ENCODE measurements around the gene EHMT1. TPM values are rescaled to one million over a fixed set of nuclear protein-coding genes. Genes with fewer than 3 reads are reported as not detected.

Gene EHMT1
- total RNA-seq, 1 donor: 31.4 TPM

DNA sequence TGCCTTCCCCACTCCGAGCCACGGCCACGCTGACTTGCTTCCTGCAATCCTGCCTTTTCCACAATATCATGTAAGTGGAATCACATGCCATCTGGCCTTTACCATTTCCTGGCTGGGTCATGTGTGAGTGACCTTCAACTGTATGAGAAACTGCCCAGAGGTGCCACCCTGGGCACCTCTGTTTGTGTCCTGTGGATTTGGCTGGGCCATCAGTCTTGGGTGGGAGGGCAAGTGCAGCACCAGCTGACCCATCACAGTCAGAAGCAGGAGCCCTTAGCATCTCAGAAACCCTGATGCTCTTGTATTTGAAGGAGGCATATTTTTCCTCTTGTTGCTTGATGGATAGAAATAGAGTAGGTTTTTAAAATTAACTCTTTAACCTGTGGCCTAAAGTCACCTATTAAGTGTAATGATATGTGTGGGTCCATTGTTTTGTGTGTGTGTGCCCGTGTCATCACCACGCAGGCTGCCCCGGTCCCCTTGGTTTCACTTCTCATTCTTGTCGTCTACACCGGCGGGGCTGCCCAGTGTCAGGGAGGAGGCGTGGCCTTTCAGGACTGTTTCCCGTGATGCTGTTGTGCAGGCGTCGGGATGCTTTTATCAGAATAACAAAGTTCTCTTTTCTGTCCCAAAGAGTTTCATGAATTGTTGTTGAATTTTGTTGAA is 206.7 kb downstream of the EHMT1 start:
- no peak overlapping the region for H3K4me3 ChIP-seq (ENCODE audit: low read depth, low read length)
- no peak for DNase-seq (ENCODE audit: low read depth)
- TF ChIP-seq, protein P1, sequence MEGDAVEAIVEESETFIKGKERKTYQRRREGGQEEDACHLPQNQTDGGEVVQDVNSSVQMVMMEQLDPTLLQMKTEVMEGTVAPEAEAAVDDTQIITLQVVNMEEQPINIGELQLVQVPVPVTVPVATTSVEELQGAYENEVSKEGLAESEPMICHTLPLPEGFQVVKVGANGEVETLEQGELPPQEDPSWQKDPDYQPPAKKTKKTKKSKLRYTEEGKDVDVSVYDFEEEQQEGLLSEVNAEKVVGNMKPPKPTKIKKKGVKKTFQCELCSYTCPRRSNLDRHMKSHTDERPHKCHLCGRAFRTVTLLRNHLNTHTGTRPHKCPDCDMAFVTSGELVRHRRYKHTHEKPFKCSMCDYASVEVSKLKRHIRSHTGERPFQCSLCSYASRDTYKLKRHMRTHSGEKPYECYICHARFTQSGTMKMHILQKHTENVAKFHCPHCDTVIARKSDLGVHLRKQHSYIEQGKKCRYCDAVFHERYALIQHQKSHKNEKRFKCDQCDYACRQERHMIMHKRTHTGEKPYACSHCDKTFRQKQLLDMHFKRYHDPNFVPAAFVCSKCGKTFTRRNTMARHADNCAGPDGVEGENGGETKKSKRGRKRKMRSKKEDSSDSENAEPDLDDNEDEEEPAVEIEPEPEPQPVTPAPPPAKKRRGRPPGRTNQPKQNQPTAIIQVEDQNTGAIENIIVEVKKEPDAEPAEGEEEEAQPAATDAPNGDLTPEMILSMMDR (IDR thresholded peaks at IDR 0.05; ENCODE audit: insufficient read depth, low read length): no peak

GRCh38 chr9:137827908-137828526 is 209.2 kb downstream of the EHMT1 start:
- no peak overlapping the region for H3K4me3 ChIP-seq (ENCODE audit: low read depth, low read length)
- TF ChIP-seq, protein P1 (IDR thresholded peaks at IDR 0.05; ENCODE audit: insufficient read depth, low read length): no peak
- no peak for DNase-seq (ENCODE audit: low read depth)

- DNase-seq (ENCODE audit: low read depth): peak; percentile 4
- no peak overlapping the region for H3K4me3 ChIP-seq (ENCODE audit: low read depth, low read length)
- TF ChIP-seq, protein P1 (IDR thresholded peaks at IDR 0.05; ENCODE audit: insufficient read depth, low read length): no peak
Observed at GRCh38 chr9:137828527-137829259, 209.9 kb downstream of the EHMT1 start.

- TF ChIP-seq, protein P1 (IDR thresholded peaks at IDR 0.05; ENCODE audit: insufficient read depth, low read length): no peak
- no peak overlapping the region for H3K4me3 ChIP-seq (ENCODE audit: low read depth, low read length)
- DNase-seq (ENCODE audit: low read depth): no peak
Observed at GRCh38 chr9:137829260-137829996, 210.6 kb downstream of the EHMT1 start.

DNA sequence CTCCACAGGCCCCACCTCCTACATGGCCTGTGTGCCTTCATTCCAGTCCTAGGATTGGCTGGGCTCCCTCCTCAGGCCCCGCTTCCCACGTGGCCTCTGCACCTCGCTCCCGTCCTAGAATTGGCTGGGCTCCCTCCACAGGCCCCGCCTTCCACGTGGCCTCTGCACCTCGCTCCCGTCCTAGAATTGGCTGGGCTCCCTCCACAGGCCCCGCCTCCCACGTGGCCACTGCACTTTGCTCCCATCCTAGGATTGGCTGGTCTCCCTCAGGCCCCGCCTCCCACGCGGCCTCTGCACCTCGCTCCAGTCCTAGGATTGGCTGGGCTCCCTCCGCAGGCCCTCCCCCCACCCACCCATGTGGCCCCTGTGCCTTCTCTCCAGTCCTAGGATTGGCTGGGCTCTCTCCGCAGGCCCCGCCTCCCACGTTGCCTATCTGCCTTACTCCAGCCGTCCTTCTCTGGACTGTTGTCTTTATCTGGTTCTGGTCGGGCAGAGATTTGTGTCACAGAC is 213.4 kb downstream of the EHMT1 start:
- DNase-seq (ENCODE audit: low read depth): no peak
- no peak overlapping the region for H3K4me3 ChIP-seq (ENCODE audit: low read depth, low read length)
- TF ChIP-seq, protein P1 (IDR thresholded peaks at IDR 0.05; ENCODE audit: insufficient read depth, low read length): no peak

GRCh38 chr9:137832830-137833590 is 214.2 kb downstream of the EHMT1 start:
- no peak for DNase-seq (ENCODE audit: low read depth)
- TF ChIP-seq, protein P1 (IDR thresholded peaks at IDR 0.05; ENCODE audit: insufficient read depth, low read length): no peak

More at GRCh38 chr9:137832830-137833590, 214.2 kb downstream of the EHMT1 start:
- H3K4me3 ChIP-seq (ENCODE audit: low read depth, low read length): no peak overlapping the region

Data from fibroblast of the aortic adventitia (primary cell).